OCI-LY1 (cell line): ENCODE results near the gene HEY2.

Source experiments
- CTCF ChIP-seq: fragments of 200-600 bp; sonication (generic), shearing (Covaris generic); IDR thresholded peaks from 2 replicates; pipeline ENCODE4 v1.5.1; 2017; ENCODE audit warnings: mild to moderate bottlenecking, antibody characterized with exemption, low read length, moderate library complexity, mixed read lengths
- EZH2 ChIP-seq: fragments of 200-600 bp; sonication (generic), shearing (Covaris generic); IDR thresholded peaks from 2 replicates; pipeline ENCODE4 v1.8.0; 2017; ENCODE audit warnings: borderline replicate concordance, mixed run types, mild to moderate bottlenecking, antibody characterized with exemption, low read length, moderate library complexity, mixed read lengths

- TF ChIP-seq CTCF = no peak
- TF ChIP-seq EZH2 = no peak
Observed at GRCh38 chr6:125765944-125766343, 16.5 kb downstream of the HEY2 start.
